GM23338 (cell line): ENCODE results near the gene ZNF483. TPM values are rescaled to one million over a fixed set of nuclear protein-coding genes. Genes with fewer than 3 reads are reported as not detected.
A peak's percentile ranks its signal among the peaks of the same experiment; 100 is the strongest.

ENCODE experiments used
- ATAC-seq: fragments of 200-7000 bp; cut with Tn5 transposase; 3 replicates; pipeline ENCODE4 v1.9.1; 2020
- DNase-seq: peaks from one replicate; pipeline ENCODE4 v3.0.0-alpha.2; 2015; ENCODE audit warnings: low spot score
- H2AFZ ChIP-seq: fragments of 200-600 bp; sonication (generic); 2 replicates; pipeline ENCODE4 v1.8.0; 2016; ENCODE audit warnings: antibody characterized with exemption, mild to moderate bottlenecking, moderate library complexity
- H3F3A ChIP-seq: fragments of 200-600 bp; sonication (generic); replicated peaks from 2 replicates; pipeline ENCODE4 v1.8.0; 2017; ENCODE audit warnings: antibody characterized with exemption, mixed run types, low read depth
- H3K27ac ChIP-seq: fragments of 200-600 bp; sonication (generic); 2 replicates; pipeline ENCODE4 v1.6.1; 2016; ENCODE audit warnings: low read depth
- H3K27me3 ChIP-seq: fragments of 200-600 bp; sonication (generic); 2 replicates; pipeline ENCODE4 v1.8.0; 2016; ENCODE audit warnings: mild to moderate bottlenecking, mixed run types, moderate library complexity; ENCODE audit not compliant: insufficient read depth
- H3K36me3 ChIP-seq: fragments of 200-600 bp; sonication (generic); 2 replicates; pipeline ENCODE4 v1.8.0; 2016; ENCODE audit warnings: mild to moderate bottlenecking; ENCODE audit not compliant: insufficient read depth
- H3K4me1 ChIP-seq: fragments of 200-600 bp; sonication (generic); 2 replicates; pipeline ENCODE4 v1.8.0; 2016; ENCODE audit warnings: mild to moderate bottlenecking, moderate library complexity; ENCODE audit not compliant: insufficient read depth
- H3K4me2 ChIP-seq: fragments of 200-600 bp; sonication (generic); 2 replicates; pipeline ENCODE4 v1.7.1; 2017; ENCODE audit warnings: mixed run types
- H3K4me3 ChIP-seq: fragments of 200-600 bp; sonication (generic); 2 replicates; pipeline ENCODE4 v1.6.1; 2016; ENCODE audit warnings: mixed run types
- H3K79me2 ChIP-seq: fragments of 200-600 bp; sonication (generic); replicated peaks from 2 replicates; pipeline ENCODE4 v1.8.0; 2017; ENCODE audit warnings: mild to moderate bottlenecking; ENCODE audit not compliant: insufficient read depth
- H3K9me2 ChIP-seq: fragments of 200-600 bp; sonication (generic); 2 replicates; pipeline ENCODE4 v1.8.0; 2017; ENCODE audit not compliant: insufficient read depth
- H4K20me1 ChIP-seq: fragments of 200-600 bp; sonication (generic); replicated peaks from 2 replicates; pipeline ENCODE4 v1.8.0; 2017; ENCODE audit warnings: mild to moderate bottlenecking; ENCODE audit not compliant: insufficient read depth
- H3K27ac Mint-ChIP-seq: 2 replicates; pipeline ENCODE4 v1.8.0; 2020; ENCODE audit warnings: inconsistent platforms, mild to moderate bottlenecking, moderate library complexity, mixed read lengths
- H3K27me3 Mint-ChIP-seq: 3 replicates; pipeline ENCODE4 v1.8.0; 2022; ENCODE audit warnings: low read depth, mild to moderate bottlenecking, moderate library complexity, mixed read lengths, inconsistent platforms; ENCODE audit not compliant: insufficient read depth, poor library complexity
- H3K36me3 Mint-ChIP-seq: 3 replicates; pipeline ENCODE4 v1.8.0; 2021; ENCODE audit warnings: low read depth, mild to moderate bottlenecking, inconsistent platforms, moderate library complexity, mixed read lengths
- H3K4me1 Mint-ChIP-seq: 3 replicates; pipeline ENCODE4 v1.8.0; 2020; ENCODE audit warnings: mild to moderate bottlenecking, inconsistent platforms, mixed read lengths
- H3K4me3 Mint-ChIP-seq: 3 replicates; pipeline ENCODE4 v1.8.0; 2021; ENCODE audit warnings: moderate library complexity, mild to moderate bottlenecking, inconsistent platforms, mixed read lengths
- H3K9me3 Mint-ChIP-seq: 3 replicates; pipeline ENCODE4 v1.8.0; 2020; ENCODE audit warnings: moderate library complexity, mild to moderate bottlenecking, inconsistent platforms, mixed read lengths
- EZH2 ChIP-seq: fragments of 200-600 bp; sonication (generic); IDR thresholded peaks from one replicate; pipeline ENCODE4 v1.8.0; 2017; ENCODE audit warnings: antibody characterized with exemption, mild to moderate bottlenecking, low read depth; ENCODE audit not compliant: unreplicated experiment
- EZH2phosphoT487 ChIP-seq: fragments of 200-600 bp; sonication (generic); IDR thresholded peaks from one replicate; pipeline ENCODE4 v1.8.1; 2018; ENCODE audit warnings: antibody characterized with exemption; ENCODE audit not compliant: unreplicated experiment
- JUNB ChIP-seq: IDR thresholded peaks from one replicate; pipeline ENCODE4 v1.6.1; 2016; ENCODE audit warnings: antibody characterized with exemption; ENCODE audit not compliant: unreplicated experiment
- POLR2AphosphoS5 ChIP-seq: IDR thresholded peaks from 2 replicates; pipeline ENCODE4 v1.6.1; 2016; ENCODE audit warnings: antibody characterized with exemption, low read depth
- STAT1 ChIP-seq: IDR thresholded peaks from one replicate; pipeline ENCODE4 v1.6.1; 2016; ENCODE audit warnings: antibody characterized with exemption; ENCODE audit not compliant: unreplicated experiment
- ZNF114 ChIP-seq: fragments of 250-450 bp; sonication (Bioruptor Pico); IDR thresholded peaks from 2 replicates; pipeline ENCODE4 v1.5.0; 2020; ENCODE audit warnings: mild to moderate bottlenecking, moderate library complexity
- ZNF331 ChIP-seq: fragments of 250-450 bp; sonication (Bioruptor Pico); IDR thresholded peaks from 2 replicates; pipeline ENCODE4 v1.5.0; 2020; ENCODE audit warnings: low read depth, mild to moderate bottlenecking, moderate library complexity
- polyA plus RNA-seq: library from polyadenylated mRNA; unstranded; fragments of >200 nt; fragmentation: Nextera tagmentation; extraction: Ambion mirVana; gene quantifications from 2 replicates; pipeline ENCODE4 v1.2.1, GENCODE V29; 2016
- total RNA-seq: library from RNA; depleted of rRNA; stranded (reverse); fragments of >200 nt; shearing (Covaris generic); gene quantifications from 2 replicates; pipeline ENCODE4 v1.2.3, GENCODE V29; 2014
- TF ChIP-seq, protein P1 (sequence below): fragments of 250-450 bp; sonication (Bioruptor Pico); IDR thresholded peaks from 2 replicates; pipeline ENCODE4 v1.5.0; 2020; ENCODE audit warnings: mild to moderate bottlenecking, moderate library complexity
- TF ChIP-seq, protein P2 (sequence below): IDR thresholded peaks from 2 replicates; pipeline ENCODE4 v1.6.1; 2016; ENCODE audit warnings: antibody characterized with exemption
- TF ChIP-seq, protein P3 (sequence below), 2 experiments: fragments of 200-600 bp in 1 of 2; sonication (generic) in 1 of 2; conservative IDR thresholded peaks; 2 replicates each; pipeline versions ENCODE4 v1.5.1 to v1.6.1; 2016 to 2017; ENCODE audit warnings: antibody characterized with exemption in 2 of 2, low read depth in 2 of 2, mild to moderate bottlenecking in 2 of 2, moderate library complexity in 1 of 2
- TF ChIP-seq, protein P4 (sequence below): IDR thresholded peaks from one replicate; pipeline ENCODE4 v1.6.1; 2018; ENCODE audit warnings: antibody characterized with exemption; ENCODE audit not compliant: unreplicated experiment

Gene ZNF483
- total and polyA plus RNA-seq, 2 experiments from 2014 or later, result 9.7 to 112 TPM

DNA sequence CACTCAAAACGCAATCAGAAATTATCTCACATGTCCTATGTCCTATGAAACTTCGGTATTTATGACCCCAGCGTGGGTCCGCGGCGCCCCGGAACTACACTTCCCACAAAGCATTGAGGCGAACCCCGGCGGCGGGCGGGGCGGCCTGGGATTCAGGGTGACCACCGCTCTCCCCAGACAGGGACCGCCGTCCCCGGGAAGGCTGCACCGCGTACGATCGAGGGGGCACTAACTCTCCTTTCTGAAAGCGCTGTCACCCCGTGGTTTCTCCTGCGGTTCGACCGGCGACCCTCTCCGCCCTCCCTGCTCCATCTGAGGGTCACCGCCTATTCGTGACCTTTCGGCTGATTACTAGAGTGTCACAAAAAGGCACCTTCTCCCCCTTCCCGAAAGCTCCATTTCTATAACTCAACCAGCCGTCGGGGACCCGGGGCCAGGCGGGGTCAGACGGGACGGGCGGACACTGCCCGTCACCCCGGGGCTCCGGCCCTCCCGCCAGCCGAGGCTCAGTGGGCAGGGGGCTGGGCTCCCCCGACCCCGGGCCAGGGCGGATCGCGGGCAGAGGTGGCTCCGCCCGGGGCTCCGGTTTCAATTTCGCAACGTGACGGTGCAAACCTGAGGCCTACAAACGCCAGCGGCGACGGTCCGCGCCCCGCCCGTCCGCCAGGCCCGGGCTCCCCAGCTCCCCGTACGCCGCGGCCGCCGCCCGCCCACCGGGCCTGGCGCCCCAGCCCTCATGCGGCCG, 42.1 kb upstream of the ZNF483 start (continued):
- TF ChIP-seq, protein P1, sequence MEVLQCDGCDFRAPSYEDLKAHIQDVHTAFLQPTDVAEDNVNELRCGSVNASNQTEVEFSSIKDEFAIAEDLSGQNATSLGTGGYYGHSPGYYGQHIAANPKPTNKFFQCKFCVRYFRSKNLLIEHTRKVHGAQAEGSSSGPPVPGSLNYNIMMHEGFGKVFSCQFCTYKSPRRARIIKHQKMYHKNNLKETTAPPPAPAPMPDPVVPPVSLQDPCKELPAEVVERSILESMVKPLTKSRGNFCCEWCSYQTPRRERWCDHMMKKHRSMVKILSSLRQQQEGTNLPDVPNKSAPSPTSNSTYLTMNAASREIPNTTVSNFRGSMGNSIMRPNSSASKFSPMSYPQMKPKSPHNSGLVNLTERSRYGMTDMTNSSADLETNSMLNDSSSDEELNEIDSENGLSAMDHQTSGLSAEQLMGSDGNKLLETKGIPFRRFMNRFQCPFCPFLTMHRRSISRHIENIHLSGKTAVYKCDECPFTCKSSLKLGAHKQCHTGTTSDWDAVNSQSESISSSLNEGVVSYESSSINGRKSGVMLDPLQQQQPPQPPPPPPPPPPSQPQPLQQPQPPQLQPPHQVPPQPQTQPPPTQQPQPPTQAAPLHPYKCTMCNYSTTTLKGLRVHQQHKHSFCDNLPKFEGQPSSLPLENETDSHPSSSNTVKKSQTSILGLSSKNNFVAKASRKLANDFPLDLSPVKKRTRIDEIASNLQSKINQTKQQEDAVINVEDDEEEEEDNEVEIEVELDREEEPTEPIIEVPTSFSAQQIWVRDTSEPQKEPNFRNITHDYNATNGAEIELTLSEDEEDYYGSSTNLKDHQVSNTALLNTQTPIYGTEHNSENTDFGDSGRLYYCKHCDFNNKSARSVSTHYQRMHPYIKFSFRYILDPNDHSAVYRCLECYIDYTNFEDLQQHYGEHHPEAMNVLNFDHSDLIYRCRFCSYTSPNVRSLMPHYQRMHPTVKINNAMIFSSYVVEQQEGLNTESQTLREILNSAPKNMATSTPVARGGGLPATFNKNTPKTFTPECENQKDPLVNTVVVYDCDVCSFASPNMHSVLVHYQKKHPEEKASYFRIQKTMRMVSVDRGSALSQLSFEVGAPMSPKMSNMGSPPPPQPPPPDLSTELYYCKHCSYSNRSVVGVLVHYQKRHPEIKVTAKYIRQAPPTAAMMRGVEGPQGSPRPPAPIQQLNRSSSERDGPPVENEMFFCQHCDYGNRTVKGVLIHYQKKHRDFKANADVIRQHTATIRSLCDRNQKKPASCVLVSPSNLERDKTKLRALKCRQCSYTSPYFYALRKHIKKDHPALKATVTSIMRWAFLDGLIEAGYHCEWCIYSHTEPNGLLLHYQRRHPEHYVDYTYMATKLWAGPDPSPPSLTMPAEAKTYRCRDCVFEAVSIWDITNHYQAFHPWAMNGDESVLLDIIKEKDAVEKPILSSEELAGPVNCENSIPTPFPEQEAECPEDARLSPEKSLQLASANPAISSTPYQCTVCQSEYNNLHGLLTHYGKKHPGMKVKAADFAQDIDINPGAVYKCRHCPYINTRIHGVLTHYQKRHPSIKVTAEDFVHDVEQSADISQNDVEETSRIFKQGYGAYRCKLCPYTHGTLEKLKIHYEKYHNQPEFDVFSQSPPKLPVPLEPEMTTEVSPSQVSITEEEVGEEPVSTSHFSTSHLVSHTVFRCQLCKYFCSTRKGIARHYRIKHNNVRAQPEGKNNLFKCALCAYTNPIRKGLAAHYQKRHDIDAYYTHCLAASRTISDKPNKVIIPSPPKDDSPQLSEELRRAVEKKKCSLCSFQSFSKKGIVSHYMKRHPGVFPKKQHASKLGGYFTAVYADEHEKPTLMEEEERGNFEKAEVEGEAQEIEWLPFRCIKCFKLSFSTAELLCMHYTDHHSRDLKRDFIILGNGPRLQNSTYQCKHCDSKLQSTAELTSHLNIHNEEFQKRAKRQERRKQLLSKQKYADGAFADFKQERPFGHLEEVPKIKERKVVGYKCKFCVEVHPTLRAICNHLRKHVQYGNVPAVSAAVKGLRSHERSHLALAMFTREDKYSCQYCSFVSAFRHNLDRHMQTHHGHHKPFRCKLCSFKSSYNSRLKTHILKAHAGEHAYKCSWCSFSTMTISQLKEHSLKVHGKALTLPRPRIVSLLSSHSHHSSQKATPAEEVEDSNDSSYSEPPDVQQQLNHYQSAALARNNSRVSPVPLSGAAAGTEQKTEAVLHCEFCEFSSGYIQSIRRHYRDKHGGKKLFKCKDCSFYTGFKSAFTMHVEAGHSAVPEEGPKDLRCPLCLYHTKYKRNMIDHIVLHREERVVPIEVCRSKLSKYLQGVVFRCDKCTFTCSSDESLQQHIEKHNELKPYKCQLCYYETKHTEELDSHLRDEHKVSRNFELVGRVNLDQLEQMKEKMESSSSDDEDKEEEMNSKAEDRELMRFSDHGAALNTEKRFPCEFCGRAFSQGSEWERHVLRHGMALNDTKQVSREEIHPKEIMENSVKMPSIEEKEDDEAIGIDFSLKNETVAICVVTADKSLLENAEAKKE (CRISPR knock-in tag), result no peak
- TF ChIP-seq EZH2phosphoT487, result no peak

DNA sequence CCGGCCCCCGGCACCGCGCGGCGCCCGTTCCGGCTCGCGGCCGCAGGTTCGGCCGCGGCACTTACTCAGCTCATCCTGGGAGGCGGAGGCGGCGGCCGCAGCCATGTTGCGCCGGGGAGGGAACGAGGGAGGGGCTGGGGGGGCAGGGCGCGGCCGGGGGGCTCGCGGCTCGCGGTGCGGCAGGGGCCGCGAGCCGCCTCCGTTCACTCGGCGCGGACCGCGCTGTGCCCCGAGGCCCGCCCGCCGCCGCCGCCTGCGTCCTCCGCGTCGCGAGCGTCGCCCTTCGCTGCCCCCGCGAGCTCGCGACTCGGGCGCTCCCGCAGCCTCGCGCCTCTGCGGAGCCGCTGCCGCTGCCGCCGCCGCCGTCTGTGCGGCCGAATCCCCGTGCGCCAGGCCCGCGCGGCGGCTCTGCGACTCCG, 41.5 kb upstream of the ZNF483 start:
- ATAC-seq (no peak), DNase-seq (no peak)
- peaks cover 20% of the 10 kb centered on the region for H3F3A ChIP-seq
- H3K4me1 ChIP-seq, result peaks cover 24% of the 10 kb centered on the region
- no peaks in the 10 kb centered on the region for H3K27me3 ChIP-seq
- H3K36me3 ChIP-seq, result no peaks in the 10 kb centered on the region
- H3K4me1 Mint-ChIP-seq, result peaks cover 27% of the 10 kb centered on the region
- H3K4me3 ChIP-seq, result peak overlapping the region; percentile 99; the same call in 1 of the 2 replicates
- peaks cover 3% of the 10 kb centered on the region for H3K27me3 Mint-ChIP-seq
- peaks cover 52% of the 10 kb centered on the region for H3K79me2 ChIP-seq
- no peaks in the 10 kb centered on the region for H3K9me3 Mint-ChIP-seq
- H3K4me2 ChIP-seq, result peak overlapping the region; percentile 56; the same call in 1 of the 2 replicates
- no peak overlapping the region for H3K27ac Mint-ChIP-seq
- H2AFZ ChIP-seq, result no peak overlapping the region
- no peak overlapping the region; the same call in 2 of the 3 replicates for H3K4me3 Mint-ChIP-seq
- no peak overlapping the region for H3K27ac ChIP-seq
- peaks cover 4% of the 10 kb centered on the region; the same call in 1 of the 3 replicates for H3K36me3 Mint-ChIP-seq
- H3K9me2 ChIP-seq, result no peaks in the 10 kb centered on the region
- H4K20me1 ChIP-seq, result peaks cover 3% of the 10 kb centered on the region; the same call in 1 of the 2 replicates
- TF ChIP-seq EZH2phosphoT487, result no peak
- TF ChIP-seq ZNF331 (CRISPR knock-in tag), result no peak
- TF ChIP-seq, protein P2, sequence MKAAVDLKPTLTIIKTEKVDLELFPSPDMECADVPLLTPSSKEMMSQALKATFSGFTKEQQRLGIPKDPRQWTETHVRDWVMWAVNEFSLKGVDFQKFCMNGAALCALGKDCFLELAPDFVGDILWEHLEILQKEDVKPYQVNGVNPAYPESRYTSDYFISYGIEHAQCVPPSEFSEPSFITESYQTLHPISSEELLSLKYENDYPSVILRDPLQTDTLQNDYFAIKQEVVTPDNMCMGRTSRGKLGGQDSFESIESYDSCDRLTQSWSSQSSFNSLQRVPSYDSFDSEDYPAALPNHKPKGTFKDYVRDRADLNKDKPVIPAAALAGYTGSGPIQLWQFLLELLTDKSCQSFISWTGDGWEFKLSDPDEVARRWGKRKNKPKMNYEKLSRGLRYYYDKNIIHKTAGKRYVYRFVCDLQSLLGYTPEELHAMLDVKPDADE, result no peak
- no peak for TF ChIP-seq JUNB
- TF ChIP-seq EZH2, result no peak
- TF ChIP-seq, protein P3, sequence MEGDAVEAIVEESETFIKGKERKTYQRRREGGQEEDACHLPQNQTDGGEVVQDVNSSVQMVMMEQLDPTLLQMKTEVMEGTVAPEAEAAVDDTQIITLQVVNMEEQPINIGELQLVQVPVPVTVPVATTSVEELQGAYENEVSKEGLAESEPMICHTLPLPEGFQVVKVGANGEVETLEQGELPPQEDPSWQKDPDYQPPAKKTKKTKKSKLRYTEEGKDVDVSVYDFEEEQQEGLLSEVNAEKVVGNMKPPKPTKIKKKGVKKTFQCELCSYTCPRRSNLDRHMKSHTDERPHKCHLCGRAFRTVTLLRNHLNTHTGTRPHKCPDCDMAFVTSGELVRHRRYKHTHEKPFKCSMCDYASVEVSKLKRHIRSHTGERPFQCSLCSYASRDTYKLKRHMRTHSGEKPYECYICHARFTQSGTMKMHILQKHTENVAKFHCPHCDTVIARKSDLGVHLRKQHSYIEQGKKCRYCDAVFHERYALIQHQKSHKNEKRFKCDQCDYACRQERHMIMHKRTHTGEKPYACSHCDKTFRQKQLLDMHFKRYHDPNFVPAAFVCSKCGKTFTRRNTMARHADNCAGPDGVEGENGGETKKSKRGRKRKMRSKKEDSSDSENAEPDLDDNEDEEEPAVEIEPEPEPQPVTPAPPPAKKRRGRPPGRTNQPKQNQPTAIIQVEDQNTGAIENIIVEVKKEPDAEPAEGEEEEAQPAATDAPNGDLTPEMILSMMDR (conservative IDR thresholded peaks at IDR 0.05; ENCODE audit: low read depth in 2 of 2), result no peak
- TF ChIP-seq STAT1, result no peak
- no peak for TF ChIP-seq POLR2AphosphoS5
- TF ChIP-seq, protein P4, sequence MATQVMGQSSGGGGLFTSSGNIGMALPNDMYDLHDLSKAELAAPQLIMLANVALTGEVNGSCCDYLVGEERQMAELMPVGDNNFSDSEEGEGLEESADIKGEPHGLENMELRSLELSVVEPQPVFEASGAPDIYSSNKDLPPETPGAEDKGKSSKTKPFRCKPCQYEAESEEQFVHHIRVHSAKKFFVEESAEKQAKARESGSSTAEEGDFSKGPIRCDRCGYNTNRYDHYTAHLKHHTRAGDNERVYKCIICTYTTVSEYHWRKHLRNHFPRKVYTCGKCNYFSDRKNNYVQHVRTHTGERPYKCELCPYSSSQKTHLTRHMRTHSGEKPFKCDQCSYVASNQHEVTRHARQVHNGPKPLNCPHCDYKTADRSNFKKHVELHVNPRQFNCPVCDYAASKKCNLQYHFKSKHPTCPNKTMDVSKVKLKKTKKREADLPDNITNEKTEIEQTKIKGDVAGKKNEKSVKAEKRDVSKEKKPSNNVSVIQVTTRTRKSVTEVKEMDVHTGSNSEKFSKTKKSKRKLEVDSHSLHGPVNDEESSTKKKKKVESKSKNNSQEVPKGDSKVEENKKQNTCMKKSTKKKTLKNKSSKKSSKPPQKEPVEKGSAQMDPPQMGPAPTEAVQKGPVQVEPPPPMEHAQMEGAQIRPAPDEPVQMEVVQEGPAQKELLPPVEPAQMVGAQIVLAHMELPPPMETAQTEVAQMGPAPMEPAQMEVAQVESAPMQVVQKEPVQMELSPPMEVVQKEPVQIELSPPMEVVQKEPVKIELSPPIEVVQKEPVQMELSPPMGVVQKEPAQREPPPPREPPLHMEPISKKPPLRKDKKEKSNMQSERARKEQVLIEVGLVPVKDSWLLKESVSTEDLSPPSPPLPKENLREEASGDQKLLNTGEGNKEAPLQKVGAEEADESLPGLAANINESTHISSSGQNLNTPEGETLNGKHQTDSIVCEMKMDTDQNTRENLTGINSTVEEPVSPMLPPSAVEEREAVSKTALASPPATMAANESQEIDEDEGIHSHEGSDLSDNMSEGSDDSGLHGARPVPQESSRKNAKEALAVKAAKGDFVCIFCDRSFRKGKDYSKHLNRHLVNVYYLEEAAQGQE, result no peak
- TF ChIP-seq ZNF114 (CRISPR knock-in tag), result no peak
